ENCODE data around the gene DOK7.

Gene DOK7

GRCh38 chr4:3492741-3493719 lies 29.9 kb downstream of the DOK7 start:
- DNase-seq (ENCODE audit: insufficient read length, low spot score) (no peak), FAIRE-seq (no peak)
- TF ChIP-seq SPI1 (IDR thresholded peaks at IDR 0.05; ENCODE audit: low read depth, low read length): no peak

- FAIRE-seq (no peak), DNase-seq (ENCODE audit: insufficient read length, low spot score) (no peak)
- TF ChIP-seq POU2F2 (IDR thresholded peaks at IDR 0.05; ENCODE audit: low read depth, low read length) (no peak), TAF1 (IDR thresholded peaks at IDR 0.05; ENCODE audit: low read depth, low read length) (no peak), PAX5 (IDR thresholded peaks at IDR 0.05; ENCODE audit: insufficient read depth, low read length, severe bottlenecking) (no peak), SPI1 (IDR thresholded peaks at IDR 0.05; ENCODE audit: low read depth, low read length) (no peak), POLR2A (IDR thresholded peaks at IDR 0.05; ENCODE audit: low read depth, low read length) (no peak), POLR2AphosphoS5 (IDR thresholded peaks at IDR 0.05; ENCODE audit: low read depth, low read length) (no peak)
These were observed 30.8 kb downstream of the DOK7 start for GRCh38 chr4:3493720-3494461.

GRCh38 chr4:3494462-3494871 lies 31.4 kb downstream of the DOK7 start:
- DNase-seq (ENCODE audit: insufficient read length, low spot score) (no peak), FAIRE-seq (no peak)
- no peak for TF ChIP-seq POLR2AphosphoS5 (IDR thresholded peaks at IDR 0.05; ENCODE audit: low read depth, low read length)
- no peak for TF ChIP-seq POU2F2 (IDR thresholded peaks at IDR 0.05; ENCODE audit: low read depth, low read length)
- TF ChIP-seq TAF1 (IDR thresholded peaks at IDR 0.05; ENCODE audit: low read depth, low read length): no peak
- no peak for TF ChIP-seq PAX5 (IDR thresholded peaks at IDR 0.05; ENCODE audit: insufficient read depth, low read length, severe bottlenecking)
- TF ChIP-seq POLR2A (IDR thresholded peaks at IDR 0.05; ENCODE audit: low read depth, low read length): no peak
- no peak for TF ChIP-seq SPI1 (IDR thresholded peaks at IDR 0.05; ENCODE audit: low read depth, low read length)

- DNase-seq (ENCODE audit: insufficient read length, low spot score) (no peak), FAIRE-seq (no peak)
- no peak for TF ChIP-seq SPI1 (IDR thresholded peaks at IDR 0.05; ENCODE audit: low read depth, low read length)
- no peak for TF ChIP-seq POU2F2 (IDR thresholded peaks at IDR 0.05; ENCODE audit: low read depth, low read length)
- no peak for TF ChIP-seq POLR2AphosphoS5 (IDR thresholded peaks at IDR 0.05; ENCODE audit: low read depth, low read length)
- TF ChIP-seq POLR2A (IDR thresholded peaks at IDR 0.05; ENCODE audit: low read depth, low read length): no peak
- no peak for TF ChIP-seq PAX5 (IDR thresholded peaks at IDR 0.05; ENCODE audit: insufficient read depth, low read length, severe bottlenecking)
- no peak for TF ChIP-seq TAF1 (IDR thresholded peaks at IDR 0.05; ENCODE audit: low read depth, low read length)
These were observed 32.3 kb downstream of the DOK7 start for GRCh38 chr4:3495204-3495975.

- FAIRE-seq (no peak), DNase-seq (ENCODE audit: insufficient read length, low spot score) (no peak)
- TF ChIP-seq POLR2AphosphoS5 (IDR thresholded peaks at IDR 0.05; ENCODE audit: low read depth, low read length) (no peak), POLR2A (IDR thresholded peaks at IDR 0.05; ENCODE audit: low read depth, low read length) (no peak), POU2F2 (IDR thresholded peaks at IDR 0.05; ENCODE audit: low read depth, low read length) (no peak), SPI1 (IDR thresholded peaks at IDR 0.05; ENCODE audit: low read depth, low read length) (no peak), PAX5 (IDR thresholded peaks at IDR 0.05; ENCODE audit: insufficient read depth, low read length, severe bottlenecking) (no peak), TAF1 (IDR thresholded peaks at IDR 0.05; ENCODE audit: low read depth, low read length) (no peak)
These were observed 32.9 kb downstream of the DOK7 start for GRCh38 chr4:3496021-3496420.

GRCh38 chr4:3497095-3497494 lies 34.0 kb downstream of the DOK7 start:
- TF ChIP-seq POU2F2 (IDR thresholded peaks at IDR 0.05; ENCODE audit: low read depth, low read length): no peak
- FAIRE-seq (no peak), DNase-seq (ENCODE audit: insufficient read length, low spot score) (no peak)

GRCh38 chr4:3497523-3498389 lies 34.6 kb downstream of the DOK7 start:
- FAIRE-seq: no peak
- no peak for DNase-seq (ENCODE audit: insufficient read length, low spot score)
- TF ChIP-seq SPI1 (IDR thresholded peaks at IDR 0.05; ENCODE audit: low read depth, low read length): no peak
- TF ChIP-seq TAF1 (IDR thresholded peaks at IDR 0.05; ENCODE audit: low read depth, low read length): no peak
- TF ChIP-seq POLR2AphosphoS5 (IDR thresholded peaks at IDR 0.05; ENCODE audit: low read depth, low read length): no peak
- no peak for TF ChIP-seq PAX5 (IDR thresholded peaks at IDR 0.05; ENCODE audit: insufficient read depth, low read length, severe bottlenecking)
- TF ChIP-seq POU2F2 (IDR thresholded peaks at IDR 0.05; ENCODE audit: low read depth, low read length): no peak
- no peak for TF ChIP-seq POLR2A (IDR thresholded peaks at IDR 0.05; ENCODE audit: low read depth, low read length)

GRCh38 chr4:3498407-3498806 lies 35.3 kb downstream of the DOK7 start:
- FAIRE-seq (no peak), DNase-seq (ENCODE audit: insufficient read length, low spot score) (no peak)
- TF ChIP-seq POU2F2 (IDR thresholded peaks at IDR 0.05; ENCODE audit: low read depth, low read length) (no peak), PAX5 (IDR thresholded peaks at IDR 0.05; ENCODE audit: insufficient read depth, low read length, severe bottlenecking) (no peak), TAF1 (IDR thresholded peaks at IDR 0.05; ENCODE audit: low read depth, low read length) (no peak), POLR2AphosphoS5 (IDR thresholded peaks at IDR 0.05; ENCODE audit: low read depth, low read length) (no peak), POLR2A (IDR thresholded peaks at IDR 0.05; ENCODE audit: low read depth, low read length) (no peak), SPI1 (IDR thresholded peaks at IDR 0.05; ENCODE audit: low read depth, low read length) (no peak)
